T-helper 9 cell (primary cell): ENCODE data around the gene CFI.
"Not testable (repeated sequence)": the region's sequence is repeated elsewhere in the genome, so short reads cannot be mapped to it uniquely, and the experiment has no call there.

Source experiments
- DNase-seq: peaks from one replicate; pipeline ENCODE4 v3.0.0-alpha.2; 2020

CFI gene

GRCh38 chr4:109795059-109795458 is 6.7 kb downstream of the CFI start:
- no peak for DNase-seq

GRCh38 chr4:109787807-109788206 is 14.0 kb downstream of the CFI start:
- no peak for DNase-seq

GRCh38 chr4:109786846-109787245 is 15.0 kb downstream of the CFI start:
- DNase-seq = no peak

GRCh38 chr4:109782092-109782491 is 19.7 kb downstream of the CFI start:
- DNase-seq = not testable (repeated sequence)

GRCh38 chr4:109764789-109765402 is 36.9 kb downstream of the CFI start:
- DNase-seq = no peak

GRCh38 chr4:109764376-109764775 is 37.4 kb downstream of the CFI start:
- DNase-seq = no peak

- no peak for DNase-seq
Observed at GRCh38 chr4:109760682-109761081, 41.1 kb downstream of the CFI start.

- no peak for DNase-seq
Observed at GRCh38 chr4:109755656-109756055, 46.1 kb downstream of the CFI start.

- DNase-seq = no peak
Observed at GRCh38 chr4:109754093-109754857, 47.5 kb downstream of the CFI start.

- no peak for DNase-seq
Observed at GRCh38 chr4:109752525-109752924, 49.3 kb downstream of the CFI start.

GRCh38 chr4:109751852-109752251 is 49.9 kb downstream of the CFI start:
- no peak for DNase-seq

- no peak for DNase-seq
Observed at GRCh38 chr4:109750652-109751244, 51.1 kb downstream of the CFI start.

GRCh38 chr4:109749388-109750082 is 52.3 kb downstream of the CFI start:
- no peak for DNase-seq

GRCh38 chr4:109748114-109748513 is 53.7 kb downstream of the CFI start:
- no peak for DNase-seq

GRCh38 chr4:109746728-109747127 is 55.1 kb downstream of the CFI start:
- no peak for DNase-seq

- no peak for DNase-seq
Observed at GRCh38 chr4:109745830-109746229, 56.0 kb downstream of the CFI start.

GRCh38 chr4:109739547-109739946 is 62.3 kb downstream of the CFI start:
- DNase-seq = no peak

- DNase-seq = no peak
Observed at GRCh38 chr4:109738104-109738872, 63.5 kb downstream of the CFI start.

GRCh38 chr4:109735566-109736365 is 66.0 kb downstream of the CFI start:
- no peak for DNase-seq

- DNase-seq = no peak
Observed at GRCh38 chr4:109733728-109734127, 68.1 kb downstream of the CFI start.

- no peak for DNase-seq
Observed at GRCh38 chr4:109730619-109731545, 70.9 kb downstream of the CFI start.
